Measurements from ENCODE around the gene DCAF6.

DNA sequence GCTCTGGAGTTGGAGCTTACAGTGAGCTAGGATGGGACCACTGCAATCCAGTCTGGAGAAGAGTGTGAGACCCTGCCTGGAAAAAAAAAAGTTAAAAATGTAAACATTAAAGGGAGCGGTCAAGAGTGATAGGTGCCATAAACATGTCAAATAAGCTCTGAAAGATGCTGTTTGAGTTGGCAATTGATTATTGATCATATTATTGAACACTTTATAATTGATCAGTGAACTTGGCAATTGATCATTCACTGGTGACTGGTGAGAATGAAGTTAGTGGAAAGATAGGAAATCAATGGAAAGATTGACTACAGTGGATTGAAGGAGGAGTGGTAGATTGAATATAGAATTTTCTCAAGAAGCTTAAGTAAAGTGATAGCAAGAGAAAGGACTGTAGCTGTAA, 64.7 kb downstream of the DCAF6 start:
- TF ChIP-seq POLR2A (IDR thresholded peaks at IDR 0.05) (no peak), CTCF (IDR thresholded peaks at IDR 0.05) (no peak), POLR2AphosphoS5 (IDR thresholded peaks at IDR 0.05) (no peak)
